ENCODE data around the gene RAB37.

RAB37 gene

GRCh38 chr17:74782571-74782970 is 45.5 kb downstream of the RAB37 start:
- DNase-seq, result no peak

DNA sequence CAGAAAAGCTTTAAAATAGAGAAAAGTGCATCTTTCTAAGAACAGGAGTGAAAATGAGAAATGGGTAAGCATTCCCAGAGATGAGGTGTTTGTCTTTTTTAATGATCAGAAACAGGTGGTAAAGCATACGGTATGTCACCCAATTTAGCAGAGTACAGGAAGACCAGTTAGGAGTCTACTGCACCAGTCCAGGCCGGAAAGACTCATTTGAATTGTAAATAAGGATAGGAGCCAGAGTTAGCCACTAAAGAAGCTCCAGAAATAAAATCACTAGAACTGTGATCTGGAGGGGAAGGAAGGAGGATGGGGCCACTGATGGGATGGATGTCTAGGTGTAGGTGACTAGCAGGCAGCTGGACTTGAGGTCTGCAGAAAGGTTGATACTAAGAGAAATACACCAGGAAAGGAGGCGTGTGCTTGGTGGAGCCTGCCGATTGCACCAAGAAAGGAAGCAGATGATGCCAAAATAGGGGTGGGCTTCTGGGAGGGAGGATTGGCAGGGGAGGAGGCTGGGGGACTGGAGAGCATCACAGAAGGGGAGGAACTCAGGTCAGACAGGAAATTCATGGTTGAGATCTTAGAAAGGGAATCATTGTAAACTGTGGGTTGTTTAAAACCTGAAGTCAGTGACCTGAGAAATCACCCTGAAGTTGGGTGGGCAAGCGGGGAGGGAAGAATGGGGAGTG is 47.2 kb downstream of the RAB37 start:
- DNase-seq, result no peak

GRCh38 chr17:74785096-74785980 is 48.3 kb downstream of the RAB37 start:
- no peak for DNase-seq

DNA sequence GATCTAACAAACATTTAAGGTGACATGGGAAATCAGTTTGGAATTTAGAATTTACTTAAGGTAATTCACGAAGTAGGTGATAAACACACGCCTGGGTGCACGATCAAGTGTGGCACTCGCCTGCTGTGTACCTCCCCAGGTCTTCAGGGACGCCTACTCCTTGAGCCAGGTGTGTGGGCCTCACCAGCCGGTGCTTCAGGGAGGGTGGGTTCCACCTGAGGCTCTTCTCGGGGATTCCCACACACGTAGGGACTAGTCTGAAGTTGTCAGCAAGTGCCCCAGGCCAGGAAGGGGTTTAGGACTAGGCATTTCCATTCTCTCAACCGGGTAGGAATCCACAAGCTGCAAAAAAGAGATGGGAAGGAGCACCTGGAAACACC is 48.9 kb downstream of the RAB37 start:
- no peak for DNase-seq

GRCh38 chr17:74786431-74787055 is 49.5 kb downstream of the RAB37 start:
- no peak for DNase-seq

- no peak for DNase-seq
Measured at GRCh38 chr17:74790161-74791058, 53.4 kb downstream of the RAB37 start.

- DNase-seq, result no peak
Measured at GRCh38 chr17:74792586-74793105, 55.6 kb downstream of the RAB37 start.

GRCh38 chr17:74795327-74796020 is 58.4 kb downstream of the RAB37 start:
- no peak for DNase-seq

GRCh38 chr17:74796211-74796610 is 59.2 kb downstream of the RAB37 start:
- DNase-seq, result no peak

GRCh38 chr17:74796866-74797265 is 59.8 kb downstream of the RAB37 start:
- no peak for DNase-seq

All from 8988T (cell line).